GM12878 (cell line): ENCODE results near the gene CASP10. TPM values are rescaled to one million over a fixed set of nuclear protein-coding genes. Genes with fewer than 3 reads are reported as not detected.

ENCODE experiments used
- ATAC-seq: fragments of 200-7000 bp; cut with Tn5 transposase; 3 replicates; pipeline ENCODE4 v1.9.1; 2020; ENCODE audit warnings: mild to moderate bottlenecking, moderate library complexity
- BruUV-seq: library from RNA; stranded (reverse); fragments of 400-500 nt; replicated peaks from 2 replicates; lab custom pipeline; 2021; lab: Mats Ljungman, UMichigan
- CTCF ChIA-PET: fragments of 300-600 bp; sonication (Branson Sonifier 250); formaldehyde crosslinking; extraction: SDS; loops from one replicate; lab custom pipeline; 2021; ENCODE audit warnings: inconsistent platforms; lab: Yijun Ruan, JAX
- POLR2A ChIA-PET: fragments of 350-600 bp; formaldehyde crosslinking; extraction: SDS; loops from one replicate; lab custom pipeline; 2021; ENCODE audit warnings: inconsistent platforms; lab: Charles Lee
- RAD21 ChIA-PET: fragments of 300-600 bp; sonication (Branson Sonifier 250); formaldehyde crosslinking; loops from one replicate; lab custom pipeline; 2023; ENCODE audit warnings: antibody characterized with exemption; ENCODE audit not compliant: unreplicated experiment; lab: Charles Lee
- SMC1A ChIA-PET: fragments of 300-600 bp; sonication (Branson Sonifier 250); formaldehyde crosslinking; loops from one replicate; lab custom pipeline; 2023; ENCODE audit not compliant: unreplicated experiment, uncharacterized antibody; lab: Charles Lee
- DNase-seq: peaks from one replicate; pipeline ENCODE4 v3.0.0-alpha.2; 2011; ENCODE audit warnings: low read depth, low spot score
- FAIRE-seq: peaks from 3 replicates; lab custom pipeline; 2011; peaks lifted over from hg19 to GRCh38; lab: Jason Lieb, UNC
- H2AFZ ChIP-seq: 2 replicates; pipeline ENCODE4 v1.6.0; 2011; ENCODE audit warnings: low read depth, low read length, control low read depth; ENCODE audit not compliant: control insufficient read depth
- H3K27ac ChIP-seq: 2 replicates; pipeline ENCODE4 v1.5.1; 2011; ENCODE audit warnings: control low read depth; ENCODE audit not compliant: control insufficient read depth, insufficient read depth
- H3K27me3 ChIP-seq, 2 experiments: replicated peaks in 1 of 2; 2 replicates each; pipeline versions ENCODE4 v1.6.0 to v1.6.1; 2011; ENCODE audit warnings: low read length in 1 of 2; ENCODE audit not compliant: control insufficient read depth in 2 of 2, insufficient read depth in 2 of 2
- H3K36me3 ChIP-seq, 2 experiments: 2 replicates each; pipeline ENCODE4 v1.5.1; 2011; ENCODE audit warnings: low read length in 1 of 2; ENCODE audit not compliant: control insufficient read depth in 2 of 2, insufficient read depth in 2 of 2
- H3K4me1 ChIP-seq: 2 replicates; pipeline ENCODE4 v1.6.1; 2011; ENCODE audit warnings: mild to moderate bottlenecking, low read length, moderate library complexity, mixed read lengths; ENCODE audit not compliant: control insufficient read depth, insufficient read depth
- H3K4me2 ChIP-seq: 2 replicates; pipeline ENCODE4 v1.6.0; 2011; ENCODE audit warnings: control low read depth; ENCODE audit not compliant: control insufficient read depth, insufficient read depth
- H3K4me3 ChIP-seq: fragments of 200-600 bp; sonication (generic); 2 replicates; pipeline ENCODE4 v1.5.1; 2016
- H3K79me2 ChIP-seq: 2 replicates; pipeline ENCODE4 v1.6.0; 2011; ENCODE audit warnings: low read length; ENCODE audit not compliant: control insufficient read depth, insufficient read depth
- H3K9ac ChIP-seq: 2 replicates; pipeline ENCODE4 v1.8.0; 2011; ENCODE audit warnings: low read length, control low read depth, mixed read lengths; ENCODE audit not compliant: control insufficient read depth, insufficient read depth
- H3K9me3 ChIP-seq: replicated peaks from 3 replicates; pipeline ENCODE4 v1.5.1; 2011; ENCODE audit warnings: mild to moderate bottlenecking, low read length; ENCODE audit not compliant: control insufficient read depth, insufficient read depth
- H4K20me1 ChIP-seq: 2 replicates; pipeline ENCODE4 v1.6.0; 2011; ENCODE audit not compliant: control insufficient read depth, insufficient read depth
- BACH1 ChIP-seq: fragments of 450-650 bp; IDR thresholded peaks from 2 replicates; pipeline ENCODE4 v1.6.1; 2017; ENCODE audit warnings: mild to moderate bottlenecking, borderline replicate concordance
- BMI1 ChIP-seq: fragments of 450-650 bp; IDR thresholded peaks from 2 replicates; pipeline ENCODE4 v1.6.1; 2016; ENCODE audit warnings: mild to moderate bottlenecking, moderate library complexity, borderline replicate concordance
- CBX5 ChIP-seq: sonication (generic); IDR thresholded peaks from 2 replicates; pipeline ENCODE4 v1.6.1; 2016; ENCODE audit warnings: low read depth, moderate library complexity, mild to moderate bottlenecking, inconsistent platforms
- EED ChIP-seq: sonication (generic); IDR thresholded peaks from 2 replicates; pipeline ENCODE4 v1.6.1; 2016; ENCODE audit warnings: antibody characterized with exemption, low read depth
- IRF3 ChIP-seq: fragments of 450-650 bp; IDR thresholded peaks from 2 replicates; pipeline ENCODE4 v1.6.1; 2014; ENCODE audit warnings: mild to moderate bottlenecking
- JUNB ChIP-seq: IDR thresholded peaks from 2 replicates; pipeline ENCODE4 v1.6.1; 2016; ENCODE audit warnings: antibody characterized with exemption, mild to moderate bottlenecking
- MLLT1 ChIP-seq: fragments of 450-650 bp; IDR thresholded peaks from 2 replicates; pipeline ENCODE4 v1.6.1; 2016; ENCODE audit warnings: mild to moderate bottlenecking
- MTA2 ChIP-seq: fragments of 450-650 bp; IDR thresholded peaks from 2 replicates; pipeline ENCODE4 v1.6.1; 2016; ENCODE audit warnings: low read depth, mild to moderate bottlenecking, moderate library complexity
- MYB ChIP-seq: fragments of 150-350 bp; IDR thresholded peaks from 2 replicates; pipeline ENCODE4 v1.6.1; 2014; ENCODE audit warnings: mild to moderate bottlenecking, low read depth, low read length, borderline replicate concordance
- NR2C1 ChIP-seq: fragments of 450-650 bp; IDR thresholded peaks from 2 replicates; pipeline ENCODE4 v1.6.1; 2017; ENCODE audit warnings: antibody characterized with exemption, mild to moderate bottlenecking, moderate library complexity
- PAX8 ChIP-seq: fragments of 450-650 bp; IDR thresholded peaks from 2 replicates; pipeline ENCODE4 v1.6.1; 2017; ENCODE audit warnings: mild to moderate bottlenecking, moderate library complexity
- PRDM15 ChIP-seq: fragments of 450-650 bp; formaldehyde crosslinking; IDR thresholded peaks from 2 replicates; pipeline ENCODE4 v1.4.0; 2020; ENCODE audit warnings: mild to moderate bottlenecking, moderate library complexity
- RB1 ChIP-seq: fragments of 450-650 bp; formaldehyde crosslinking; IDR thresholded peaks from 2 replicates; pipeline ENCODE4 v1.6.1; 2017; ENCODE audit warnings: mild to moderate bottlenecking, borderline replicate concordance
- RELB ChIP-seq: fragments of 450-650 bp; IDR thresholded peaks from 2 replicates; pipeline ENCODE4 v1.6.1; 2017; ENCODE audit warnings: low read depth, mild to moderate bottlenecking, moderate library complexity
- RFX5 ChIP-seq: IDR thresholded peaks from 2 replicates; pipeline ENCODE4 v1.6.1; 2011; ENCODE audit warnings: low read depth, low read length, improper control_type of control experiment
- SIX5 ChIP-seq: IDR thresholded peaks from 2 replicates; pipeline ENCODE4 v1.6.1; 2011; ENCODE audit warnings: mild to moderate bottlenecking, low read depth, low read length, moderate library complexity; ENCODE audit not compliant: severe bottlenecking
- ZBED1 ChIP-seq: IDR thresholded peaks from 2 replicates; pipeline ENCODE4 v1.6.1; 2016; ENCODE audit warnings: borderline replicate concordance
- ZZZ3 ChIP-seq: IDR thresholded peaks from 2 replicates; pipeline ENCODE4 v1.6.1; 2011; ENCODE audit warnings: low read depth; ENCODE audit not compliant: control insufficient read depth, insufficient read length
- WGBS: methylation state at CpG from one replicate; pipeline ENCODE4 v1.1.6; 2016; ENCODE audit warnings: low lambda C conversion rate; ENCODE audit not compliant: insufficient replicate concordance, insufficient coverage; ENCODE audit errors: missing lambda C conversion rate; 5-methylcytosine and 5-hydroxymethylcytosine counted together
- in situ Hi-C: fragments of 300-500 bp; cut with MboI; formaldehyde crosslinking; loops from 9 replicates; pipeline ENCODE4 v1.14.3; 2018; ENCODE audit warnings: mixed read lengths
- intact Hi-C: fragments of 100-400 bp; cut with micrococcal nuclease; formaldehyde crosslinking; loops from one replicate; pipeline ENCODE4 v1.14.2; 2022; ENCODE audit not compliant: unreplicated experiment
- polyA plus RNA-seq, 11 experiments: library from polyadenylated mRNA; depleted of rRNA in 4 of 11; unstranded in 6 of 11; stranded (reverse) in 5 of 11; fragments of >200 nt; fragmentation: Nextera tagmentation in 4 of 11; fragmentation: Illumina TruSeq in 1 of 11; extraction: Ambion mirVana in 4 of 11; extraction: Trizol in 1 of 11; gene quantifications; 1 replicate in 1 of 11; 2 replicates in 10 of 11; pipeline versions ENCODE4 v1.2.1 to v1.2.3, GENCODE V29; 2011 to 2016; ENCODE audit warnings: inconsistent platforms in 2 of 11, missing spikeins in 2 of 11, low read depth in 1 of 11
- total RNA-seq, 4 experiments: library from RNA; depleted of rRNA in 3 of 4; stranded (reverse); fragments of >200 nt in 3 of 4; fragmentation: Illumina TruSeq in 1 of 4; extraction: Trizol in 1 of 4; gene quantifications; 2 replicates each; pipeline versions ENCODE4 v1.2.1 to v1.2.3, GENCODE V29; 2013 to 2021

CASP10 gene
- total and polyA plus RNA-seq, 10 of the 15 experiments (the other 5 are each of a cell fraction or from before 2014, with no cell fraction given) = 7.2 to 14.1 (median 10.8) TPM

DNA sequence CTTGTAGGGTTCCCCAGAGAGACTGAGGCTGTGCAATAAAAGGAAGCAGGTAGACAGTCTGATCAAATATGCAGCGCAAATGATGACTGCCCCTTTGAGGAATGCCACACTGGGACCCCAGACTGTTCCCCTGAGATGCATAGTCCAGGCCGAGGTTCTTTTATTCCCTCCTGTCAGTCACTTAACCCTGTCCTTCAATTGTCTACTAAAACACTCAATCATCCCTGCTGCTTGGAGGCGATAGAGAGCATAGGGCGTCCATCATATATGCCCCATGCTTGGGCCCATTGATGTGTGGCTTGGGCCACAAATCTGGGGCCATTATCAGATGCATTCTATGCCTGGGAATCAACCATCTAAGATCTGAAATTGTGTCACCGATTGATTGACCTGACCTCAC, 61.9 kb downstream of the CASP10 start:
- RAD21 ChIA-PET = no interaction called here
- BruUV-seq = no TSS peak
- intact Hi-C loops = no loop called here
- Histone ChIP-seq H3K27me3 (no peaks in the 10 kb centered on the region), H3K4me3 (no peak overlapping the region), H3K79me2 (no peaks in the 10 kb centered on the region), H3K27ac (no peak overlapping the region), H3K4me1 (peaks cover 7% of the 10 kb centered on the region; the same call in 1 of the 2 replicates), H4K20me1 (no peaks in the 10 kb centered on the region), H3K9me3 (no peaks in the 10 kb centered on the region; the same call in 2 of the 3 replicates), H3K36me3 (peaks cover under 1 to 3% of the 10 kb centered on the region in 2 experiments; a peak in 2 of 4 replicates), H3K9ac (no peak overlapping the region), H3K4me2 (no peak overlapping the region), H2AFZ (no peak overlapping the region)
- ATAC-seq (no peak), DNase-seq (no peak), FAIRE-seq (no peak)
- POLR2A ChIA-PET = interaction anchor here (0.6 to 1.0 kb wide), 2 partner anchors 13 to 145 kb away, joined by 3 to 5 read pairs; no protein-coding TSS in a partner anchor
- 100% methylated on average over 5 of the region's 5 CpGs for WGBS
- CTCF ChIA-PET = interaction anchor here (0.6 to 0.7 kb wide), 3 partner anchors 8 to 140 kb away, joined by 3 to 5 read pairs (median 4); no protein-coding TSS in a partner anchor
- in situ Hi-C loops = loop anchor here (5.0 kb wide), 1 partner anchor 117 kb away; no protein-coding TSS in a partner anchor
- SMC1A ChIA-PET = interaction anchor here (1.0 to 1.3 kb wide), 3 partner anchors 15 to 120 kb away, joined by 3 to 4 read pairs (median 4); no protein-coding TSS in a partner anchor
- no peak for TF ChIP-seq NR2C1
- TF ChIP-seq PRDM15 (CRISPR knock-in tag) = no peak
- no peak for TF ChIP-seq JUNB
- no peak for TF ChIP-seq RB1
- no peak for TF ChIP-seq MTA2
- no peak for TF ChIP-seq BMI1
- TF ChIP-seq EED = no peak
- TF ChIP-seq ZZZ3 = no peak
- TF ChIP-seq BACH1 = no peak
- no peak for TF ChIP-seq RELB
- no peak for TF ChIP-seq RFX5
- TF ChIP-seq MLLT1 = no peak
- no peak for TF ChIP-seq PAX8
- no peak for TF ChIP-seq IRF3
- no peak for TF ChIP-seq CBX5
- TF ChIP-seq ZBED1 = no peak
- no peak for TF ChIP-seq MYB
- TF ChIP-seq SIX5 = no peak
